NCI-H82 (cell line): ENCODE data around the gene SNF8.

ENCODE experiments used
- DNase-seq: peaks from one replicate; lab custom pipeline; 2025; lab: John Stamatoyannopoulos, UW

Gene SNF8

DNA sequence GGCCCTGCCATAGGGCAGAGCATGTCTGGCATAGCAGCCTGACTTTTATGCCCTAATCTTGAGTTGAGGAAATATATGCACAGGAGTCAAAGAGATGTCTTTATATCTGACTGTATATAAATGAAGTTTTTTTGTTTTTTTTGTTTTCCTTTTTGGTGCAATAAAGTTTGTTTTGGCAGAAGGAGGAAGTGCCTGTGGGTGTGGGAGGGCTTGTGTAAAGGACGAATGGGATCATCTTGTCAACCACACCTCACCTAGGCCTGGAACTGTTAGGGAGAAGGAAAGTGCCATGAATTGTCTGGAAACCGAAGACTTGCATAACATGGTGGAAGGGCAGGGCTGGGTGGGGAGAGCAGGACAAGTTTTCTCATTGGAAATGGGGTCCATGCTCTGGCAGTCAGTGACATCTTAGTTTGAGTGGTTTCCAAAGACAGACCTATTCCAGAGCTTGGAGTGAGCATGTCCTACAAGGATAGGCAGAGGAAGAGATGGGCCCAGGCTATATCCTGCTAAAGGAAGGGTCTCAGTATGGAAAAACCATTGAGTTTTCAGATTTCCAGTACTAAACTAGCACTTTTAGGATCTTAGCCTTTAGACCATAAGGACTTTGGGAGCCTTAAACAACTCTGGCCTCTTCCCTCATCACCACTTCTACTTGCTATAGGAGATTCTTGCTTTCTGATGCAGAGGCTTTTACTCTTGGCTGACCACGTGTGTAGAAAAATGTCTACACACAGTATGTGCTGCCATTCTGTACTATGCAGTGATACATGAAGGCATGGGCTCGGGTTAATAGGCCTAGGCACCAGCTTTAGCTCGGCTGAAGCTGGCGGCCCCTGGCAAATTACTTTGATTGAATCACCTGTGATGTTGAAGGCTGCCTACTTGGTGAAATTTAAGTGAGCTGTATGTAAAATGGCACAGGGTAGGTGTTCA, 15.5 kb downstream of the SNF8 start:
- no peak for DNase-seq

- DNase-seq = no peak
These were observed 16.5 kb downstream of the SNF8 start for GRCh38 chr17:48927978-48928745.

DNA sequence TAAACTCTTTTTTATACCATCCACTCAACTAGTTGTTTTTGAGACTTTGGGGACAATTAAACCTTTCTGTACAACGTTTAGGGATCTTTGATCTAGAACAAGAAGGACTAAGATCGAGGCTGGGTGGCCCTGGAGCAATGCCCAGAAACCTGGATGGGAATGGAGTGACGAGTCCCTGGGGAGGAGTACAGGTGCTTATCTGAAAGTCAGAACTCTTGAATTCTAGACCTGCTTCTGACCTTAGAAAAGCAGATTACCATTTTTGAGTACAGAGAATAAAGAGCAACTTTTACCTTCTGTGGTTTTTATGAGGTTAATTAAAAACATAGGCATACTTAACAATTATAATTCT, 18.7 kb downstream of the SNF8 start:
- no peak for DNase-seq

DNA sequence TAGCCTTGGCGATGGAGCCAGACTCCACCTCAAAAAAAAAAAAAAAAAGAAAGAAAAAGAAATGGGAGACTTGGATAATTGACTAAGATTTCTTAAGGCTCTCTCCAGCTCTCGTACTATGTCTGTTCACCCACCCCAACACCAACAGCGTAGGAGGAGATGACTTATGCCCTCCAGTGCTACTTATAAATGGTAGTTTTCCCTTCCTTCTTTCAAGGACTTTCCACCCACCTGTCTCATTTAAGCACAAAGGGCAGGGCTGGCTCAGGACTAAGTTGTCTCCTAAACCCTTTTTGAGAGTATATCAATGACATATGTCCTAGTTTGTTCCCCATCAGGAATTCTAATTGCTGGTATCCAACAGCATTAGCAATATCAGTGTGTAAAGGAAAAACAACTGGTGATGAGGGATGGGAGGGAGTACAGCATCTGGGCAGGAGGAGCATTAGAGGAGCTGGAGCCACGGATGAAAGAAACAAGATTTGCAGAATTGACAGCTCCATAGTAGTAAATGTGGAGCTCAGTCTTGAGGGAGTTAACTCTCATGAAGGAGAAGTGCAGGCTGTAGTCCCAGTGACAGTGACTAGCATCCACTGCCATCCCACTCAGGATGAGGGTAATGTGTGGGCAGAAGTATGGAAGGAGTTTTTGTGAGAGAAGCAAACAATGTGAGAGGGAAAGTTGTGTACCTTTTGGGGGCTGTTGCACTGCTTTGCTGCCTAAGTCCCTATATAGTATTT, 19.2 kb downstream of the SNF8 start:
- no peak for DNase-seq

DNA sequence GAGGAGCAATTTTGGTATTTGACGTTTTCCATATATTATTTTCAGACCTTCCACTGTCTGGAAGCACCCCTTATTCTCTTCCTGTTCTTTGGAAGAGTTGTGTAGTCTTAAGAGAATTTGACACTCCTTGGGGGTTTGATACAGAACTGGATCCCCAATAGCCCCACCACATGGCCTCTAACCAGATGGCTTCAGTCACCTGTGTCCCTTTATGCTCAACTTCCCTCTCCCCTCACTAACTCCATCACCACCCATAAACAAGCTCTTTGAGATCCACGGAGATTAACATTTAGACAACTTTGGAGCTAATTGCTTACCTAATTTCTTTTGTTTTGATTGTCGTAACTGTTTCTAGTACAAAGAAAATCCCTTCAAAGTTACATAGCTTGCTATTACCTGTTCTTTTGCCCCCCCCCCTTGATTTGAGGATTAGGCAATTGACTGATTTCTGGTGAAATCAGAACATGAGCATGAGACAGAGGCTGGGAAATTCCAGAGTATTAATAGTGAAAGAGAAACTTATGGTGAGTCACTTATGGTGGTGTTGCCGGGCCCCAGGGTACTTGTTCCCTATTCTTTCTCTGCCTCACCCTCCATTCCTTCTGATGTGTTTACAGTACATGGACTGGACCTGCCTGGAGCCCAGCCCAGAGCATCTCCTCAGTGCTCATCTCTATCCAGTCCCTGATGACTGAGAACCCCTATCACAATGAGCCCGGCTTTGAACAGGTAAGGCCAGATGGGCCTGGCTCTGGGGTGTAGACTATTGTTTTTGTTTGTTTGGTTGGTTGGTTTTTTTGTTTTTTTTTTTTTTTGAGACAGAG, 29.0 kb downstream of the SNF8 start:
- no peak for DNase-seq

DNA sequence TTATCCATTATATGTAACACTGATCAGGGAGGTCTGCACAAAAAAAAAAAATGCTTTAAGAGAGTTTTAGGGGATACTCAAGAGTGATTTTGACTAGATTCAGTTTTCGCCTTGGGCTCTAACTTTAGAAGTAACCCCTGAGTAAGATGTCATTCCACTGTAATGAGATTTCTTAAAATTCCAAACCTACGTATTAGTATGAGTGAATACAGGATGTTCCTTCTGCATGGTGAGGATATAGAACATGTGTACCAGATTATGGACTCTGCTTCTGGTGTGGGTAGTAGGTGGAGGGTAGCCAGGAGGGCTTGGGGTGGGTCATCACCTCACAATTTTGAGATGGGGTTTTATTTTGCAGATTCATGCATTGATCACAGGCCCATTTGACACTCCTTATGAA, 32.2 kb downstream of the SNF8 start:
- DNase-seq = no peak

- no peak for DNase-seq
These were observed 34.3 kb downstream of the SNF8 start for GRCh38 chr17:48910370-48910769.

GRCh38 chr17:48909783-48910182, 34.9 kb downstream of the SNF8 start:
- no peak for DNase-seq

- peak; percentile 99 for DNase-seq
These were observed 35.7 kb downstream of the SNF8 start for GRCh38 chr17:48908853-48909394.

DNA sequence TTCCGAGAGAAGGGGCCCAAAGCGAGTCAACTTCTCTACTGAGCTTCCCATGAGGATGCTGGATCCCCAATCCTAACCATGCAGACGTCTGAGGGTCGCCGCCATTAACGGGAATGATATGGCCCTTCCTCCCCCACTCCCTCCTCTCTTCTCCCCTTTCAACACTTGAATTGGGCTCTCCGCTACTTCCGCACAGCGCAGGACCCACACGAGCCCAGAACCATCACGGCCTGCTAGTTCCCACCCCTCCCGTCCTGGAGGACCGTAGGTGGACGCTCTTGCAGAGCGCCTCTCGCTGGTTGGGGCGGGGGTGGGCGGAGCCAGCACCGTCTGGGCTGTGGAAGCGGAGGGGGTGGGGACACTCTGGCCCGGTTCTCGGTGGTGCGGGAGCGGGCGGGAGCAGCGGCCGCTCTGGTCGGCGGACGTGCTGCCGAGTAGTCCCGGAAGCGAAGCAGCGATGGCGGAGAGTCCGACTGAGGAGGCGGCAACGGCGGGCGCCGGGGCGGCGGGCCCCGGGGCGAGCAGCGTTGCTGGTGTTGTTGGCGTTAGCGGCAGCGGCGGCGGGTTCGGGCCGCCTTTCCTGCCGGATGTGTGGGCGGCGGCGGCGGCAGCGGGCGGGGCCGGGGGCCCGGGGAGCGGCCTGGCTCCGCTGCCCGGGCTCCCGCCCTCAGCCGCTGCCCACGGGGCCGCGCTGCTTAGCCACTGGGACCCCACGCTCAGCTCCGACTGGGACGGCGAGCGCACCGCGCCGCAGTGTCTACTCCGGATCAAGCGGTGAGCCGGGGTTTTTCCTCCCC, 36.4 kb downstream of the SNF8 start, which contains the start of gene UBE2Z:
UBE2Z (plus strand) TSS at position 361 of the 797 bp plus-strand sequence; CDS start at position 458, 97 bp downstream.
- DNase-seq = peak; percentile 99

- DNase-seq = peak; percentile 74
These were observed 37.0 kb downstream of the SNF8 start for GRCh38 chr17:48907713-48908046.

GRCh38 chr17:48905987-48906515, 38.6 kb downstream of the SNF8 start:
- DNase-seq = no peak

GRCh38 chr17:48904428-48904827, 40.2 kb downstream of the SNF8 start:
- no peak for DNase-seq

DNA sequence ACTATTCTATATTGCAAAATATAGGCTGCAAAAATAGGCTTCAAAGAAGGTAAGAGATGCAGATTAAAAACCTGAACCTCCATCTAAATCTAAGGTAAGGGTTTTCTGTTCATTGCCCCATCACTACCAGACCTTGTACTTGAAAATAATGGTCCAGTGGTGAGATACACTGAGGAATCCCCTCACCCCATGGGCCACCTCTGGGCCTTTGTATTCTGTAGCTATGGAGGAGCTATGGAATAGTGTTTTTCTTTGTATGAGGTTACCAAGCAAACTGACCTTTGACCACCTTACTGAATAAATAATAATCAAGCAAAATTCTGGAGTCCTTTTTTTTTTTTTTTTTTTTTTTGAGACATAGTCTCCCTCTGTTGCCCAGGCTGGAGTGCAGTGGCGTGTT, 41.2 kb downstream of the SNF8 start:
- no peak for DNase-seq

DNA sequence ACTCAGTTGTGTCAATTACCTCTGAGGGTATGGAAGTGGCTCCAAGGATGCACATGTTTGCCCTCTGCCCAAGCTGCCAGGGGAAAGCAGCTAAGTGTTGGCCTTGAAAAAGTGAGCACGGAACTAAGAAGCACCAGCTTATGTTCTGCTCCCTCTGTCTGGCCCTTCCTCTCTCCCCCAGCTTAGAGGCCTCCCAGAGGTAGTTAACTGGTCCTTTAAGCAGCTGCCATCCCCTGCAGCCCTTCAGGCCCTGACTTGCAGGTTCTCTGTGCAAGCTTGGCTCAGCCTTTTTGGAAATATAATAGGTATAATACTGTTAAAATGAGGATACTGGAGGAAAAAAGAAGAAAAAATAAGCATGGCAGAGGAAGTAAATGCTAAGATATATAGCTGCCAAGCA, 43.4 kb downstream of the SNF8 start:
- DNase-seq = peak; percentile 58

DNA sequence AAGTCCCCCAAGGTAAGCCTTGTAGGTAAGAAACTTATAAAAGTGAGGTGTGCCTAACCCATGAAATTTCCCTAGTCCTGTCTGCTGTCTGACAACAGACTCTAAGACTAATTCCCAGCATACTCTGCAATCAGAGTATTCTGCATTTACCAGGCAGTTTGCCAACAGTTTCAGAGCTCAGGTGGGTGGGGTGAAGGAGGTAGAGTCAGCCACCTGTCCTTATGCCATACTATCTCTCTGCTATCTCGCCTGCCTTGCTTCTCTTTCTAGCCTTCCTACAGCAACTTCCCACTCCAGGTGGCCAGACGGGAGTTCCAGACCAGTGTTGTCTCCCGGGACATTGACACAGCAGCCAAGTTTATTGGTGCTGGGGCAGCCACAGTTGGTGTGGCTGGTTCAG, 49.8 kb downstream of the SNF8 start:
- DNase-seq = no peak

- no peak for DNase-seq
These were observed 50.8 kb downstream of the SNF8 start for GRCh38 chr17:48893646-48894508.

- DNase-seq = peak; percentile 55
These were observed 51.5 kb downstream of the SNF8 start for GRCh38 chr17:48892940-48893645.

DNA sequence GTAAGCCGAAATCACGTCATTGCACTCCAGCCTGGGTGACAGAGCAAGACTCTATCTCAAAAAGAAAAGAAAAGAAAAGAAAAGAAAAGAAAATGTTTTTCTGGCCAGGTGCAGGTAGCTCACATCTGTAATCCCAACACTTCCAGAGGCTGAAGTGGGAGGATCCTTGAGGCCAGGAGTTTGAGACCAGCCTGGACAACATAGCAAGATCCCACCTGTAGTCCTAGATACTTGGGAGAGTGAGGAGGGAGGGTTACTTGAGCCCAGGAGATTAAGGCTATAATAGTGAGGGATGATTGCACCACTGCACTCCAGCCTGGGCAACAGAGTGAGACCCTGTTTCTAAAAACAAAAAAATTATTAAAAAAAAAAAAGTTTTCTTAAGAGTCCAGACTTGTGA, 54.6 kb downstream of the SNF8 start:
- DNase-seq = no peak
